ENCODE measurements around the gene ZMAT1.
A peak's percentile ranks its signal among the peaks of the same experiment; 100 is the strongest.

Gene ZMAT1

DNA sequence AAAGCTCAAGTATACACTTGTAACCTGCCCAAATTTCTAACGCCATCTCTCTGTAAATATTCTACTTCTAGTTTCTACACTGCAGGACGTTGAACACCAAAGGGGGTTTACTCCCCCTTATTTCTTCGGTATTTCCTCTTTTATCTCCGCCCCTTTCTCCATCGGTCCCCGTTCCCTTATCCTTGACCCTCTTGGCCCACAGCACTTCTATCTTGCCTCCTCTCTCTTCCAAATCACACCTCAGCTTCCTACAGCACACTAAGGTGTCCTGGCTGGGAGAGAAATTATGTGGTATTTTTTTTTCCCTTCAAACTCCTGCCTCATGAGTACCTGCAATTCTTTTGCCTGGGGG lies 715 bp downstream of the ZMAT1 start:
- Histone ChIP-seq H3K27ac (no peak overlapping the region), H3K4me3 (peak overlapping the region; percentile 77), H3K36me3 (ENCODE audit: insufficient read depth, low read length) (no peaks in the 10 kb centered on the region), H3K9ac (ENCODE audit: insufficient read length) (peak overlapping the region; percentile 83), H3K9me3 (ENCODE audit: low read depth, low read length) (no peaks in the 10 kb centered on the region)
- TF ChIP-seq FOXP2 (optimal IDR thresholded peaks at IDR 0.05; ENCODE audit: control extremely low read depth, extremely low read length, insufficient read depth) (no peak), EZH2 (IDR thresholded peaks at IDR 0.05) (no peak)
- no peak for DNase-seq (ENCODE audit: low read depth, low spot score)

DNA sequence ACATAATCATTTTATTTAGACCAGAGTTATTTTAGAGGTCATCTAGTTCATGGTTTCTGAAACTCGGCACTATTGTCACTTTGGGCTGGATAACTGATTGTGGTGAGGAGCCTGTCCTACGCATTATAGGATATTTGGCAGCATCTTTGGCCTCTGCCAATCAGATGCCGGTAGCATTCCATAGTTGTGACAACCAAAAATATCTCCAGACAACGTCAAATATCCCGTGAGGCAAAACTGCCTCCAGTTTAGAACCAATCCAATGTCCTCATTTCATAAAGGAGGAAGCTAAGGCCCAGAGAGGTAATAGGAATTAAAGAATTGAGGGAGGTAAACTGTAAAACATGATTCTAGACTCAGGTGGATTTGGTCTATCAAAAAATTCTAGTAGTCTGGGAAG lies 6.1 kb downstream of the ZMAT1 start:
- no peak overlapping the region for H3K4me3 ChIP-seq
- no peak for DNase-seq (ENCODE audit: low read depth, low spot score)
- no peak overlapping the region for H3K9ac ChIP-seq (ENCODE audit: insufficient read length)
- H3K27ac ChIP-seq, result no peak overlapping the region
- H3K9me3 ChIP-seq (ENCODE audit: low read depth, low read length), result no peaks in the 10 kb centered on the region
- H3K36me3 ChIP-seq (ENCODE audit: insufficient read depth, low read length), result no peaks in the 10 kb centered on the region
- TF ChIP-seq EZH2 (IDR thresholded peaks at IDR 0.05), result no peak

DNA sequence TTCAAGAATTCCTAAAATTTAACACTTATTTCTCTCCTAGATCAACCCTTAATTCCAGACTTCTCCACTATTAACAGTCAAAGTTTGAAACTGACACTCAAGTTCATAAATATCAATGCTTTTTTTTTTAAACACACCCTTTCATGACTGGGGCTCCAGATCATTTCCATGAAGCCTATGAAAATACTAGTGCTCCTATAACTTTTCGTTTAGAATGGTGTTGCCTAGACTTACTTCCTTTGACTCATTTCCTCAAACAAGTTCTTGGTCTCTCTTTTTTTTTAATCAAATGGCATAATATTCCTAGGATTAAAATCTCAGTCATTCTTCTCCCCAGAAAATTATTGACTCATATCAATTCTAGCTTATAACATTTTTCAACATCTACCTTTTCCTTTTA lies 13.1 kb downstream of the ZMAT1 start:
- TF ChIP-seq EZH2 (IDR thresholded peaks at IDR 0.05), result no peak
- TF ChIP-seq POLR2AphosphoS5 (IDR thresholded peaks at IDR 0.05; ENCODE audit: borderline replicate concordance, low read depth, low read length), result no peak
- TF ChIP-seq FOXP2 (optimal IDR thresholded peaks at IDR 0.05; ENCODE audit: control extremely low read depth, extremely low read length, insufficient read depth), result no peak
- DNase-seq (ENCODE audit: low read depth, low spot score), result no peak
- H3K36me3 ChIP-seq (ENCODE audit: insufficient read depth, low read length), result no peaks in the 10 kb centered on the region
- H3K9ac ChIP-seq (ENCODE audit: insufficient read length), result no peak overlapping the region
- H3K4me3 ChIP-seq, result no peak overlapping the region
- H3K9me3 ChIP-seq (ENCODE audit: low read depth, low read length), result no peaks in the 10 kb centered on the region
- no peak overlapping the region for H3K27ac ChIP-seq

DNA sequence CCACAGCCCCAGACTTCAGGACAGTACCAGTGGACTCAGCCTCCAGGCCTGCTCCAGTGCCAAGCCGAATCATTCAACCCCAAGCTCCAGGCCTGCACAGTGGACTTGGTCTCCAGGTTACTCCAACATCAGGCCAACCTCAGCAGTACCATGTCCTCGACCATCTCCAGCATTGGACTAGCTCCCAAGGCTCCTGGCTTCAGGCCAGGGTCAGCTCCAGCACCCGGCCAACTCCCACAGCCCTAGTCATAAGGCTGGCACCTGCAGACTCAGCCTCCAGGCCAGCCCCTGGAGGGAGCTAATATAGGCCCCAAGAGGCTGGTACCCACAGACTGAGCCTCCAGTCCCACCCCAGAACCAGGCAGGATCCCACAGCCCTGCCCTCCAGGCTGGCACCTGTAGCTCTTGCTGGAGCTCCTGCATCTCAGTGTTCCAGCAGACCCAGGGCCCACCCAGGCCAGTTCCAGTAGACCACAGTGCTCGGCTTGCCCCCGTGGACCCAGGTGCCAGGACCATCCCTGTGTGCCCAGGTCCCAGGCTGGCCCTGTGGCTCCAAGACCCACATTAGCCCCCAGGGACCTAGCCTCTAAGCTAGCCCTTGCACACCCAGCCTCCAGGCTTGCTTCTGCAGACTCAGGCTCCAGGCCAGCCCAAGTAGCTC lies 25.6 kb downstream of the ZMAT1 start:
- DNase-seq (ENCODE audit: low read depth, low spot score), result no peak
- Histone ChIP-seq H3K9ac (ENCODE audit: insufficient read length) (no peak overlapping the region), H3K9me3 (ENCODE audit: low read depth, low read length) (no peaks in the 10 kb centered on the region), H3K4me3 (no peak overlapping the region), H3K27ac (no peak overlapping the region), H3K36me3 (ENCODE audit: insufficient read depth, low read length) (no peaks in the 10 kb centered on the region)
- TF ChIP-seq EZH2 (IDR thresholded peaks at IDR 0.05) (no peak), FOXP2 (optimal IDR thresholded peaks at IDR 0.05; ENCODE audit: control extremely low read depth, extremely low read length, insufficient read depth) (no peak), POLR2AphosphoS5 (IDR thresholded peaks at IDR 0.05; ENCODE audit: borderline replicate concordance, low read depth, low read length) (no peak)

DNA sequence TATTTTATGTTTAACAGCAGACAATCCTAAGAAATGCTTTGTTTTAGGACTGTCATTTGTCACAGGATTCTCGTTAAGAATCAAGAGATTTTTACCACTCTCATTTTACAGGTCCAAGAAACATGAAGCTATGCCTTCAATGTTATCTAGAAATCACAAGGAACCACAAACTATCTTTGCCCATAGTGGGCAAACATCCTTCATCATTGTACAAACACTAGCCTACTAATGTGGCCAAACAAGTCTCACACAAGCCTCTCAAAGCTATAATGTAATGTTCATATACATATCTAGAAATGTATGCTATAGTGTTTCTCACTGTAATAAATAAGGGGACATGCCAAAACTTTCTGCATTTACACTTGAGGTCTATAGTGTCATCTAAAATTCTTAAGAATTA lies 26.8 kb downstream of the ZMAT1 start:
- H3K4me3 ChIP-seq, result no peak overlapping the region
- no peak overlapping the region for H3K9ac ChIP-seq (ENCODE audit: insufficient read length)
- no peaks in the 10 kb centered on the region for H3K9me3 ChIP-seq (ENCODE audit: low read depth, low read length)
- DNase-seq (ENCODE audit: low read depth, low spot score), result no peak
- no peaks in the 10 kb centered on the region for H3K36me3 ChIP-seq (ENCODE audit: insufficient read depth, low read length)
- TF ChIP-seq POLR2AphosphoS5 (IDR thresholded peaks at IDR 0.05; ENCODE audit: borderline replicate concordance, low read depth, low read length), result no peak
- H3K27ac ChIP-seq, result no peak overlapping the region
